Karpas-422 (cell line): ENCODE measurements around the gene FCRL2. TPM values are rescaled to one million over a fixed set of nuclear protein-coding genes. Genes with fewer than 3 reads are reported as not detected.

Experiments used
- DNase-seq: peaks from one replicate; pipeline ENCODE4 v3.0.0-alpha.2; 2015
- H2AFZ ChIP-seq: fragments of 200-600 bp; sonication (generic); 2 replicates; pipeline ENCODE4 v1.6.1; 2014; ENCODE audit warnings: antibody characterized with exemption, low read length, mixed read lengths
- H3K27ac ChIP-seq: fragments of 200-600 bp; sonication (generic); 2 replicates; pipeline ENCODE4 v1.5.1; 2014; ENCODE audit warnings: mild to moderate bottlenecking, low read length, moderate library complexity
- H3K27me3 ChIP-seq: fragments of 200-600 bp; sonication (generic); 2 replicates; pipeline ENCODE4 v1.6.1; 2014; ENCODE audit warnings: low read length, mixed read lengths
- H3K36me3 ChIP-seq: fragments of 200-600 bp; sonication (generic); 2 replicates; pipeline ENCODE4 v1.6.1; 2014; ENCODE audit warnings: low read length, mixed read lengths; ENCODE audit not compliant: insufficient read depth
- H3K4me1 ChIP-seq: fragments of 200-600 bp; sonication (generic); 2 replicates; pipeline ENCODE4 v1.6.1; 2014; ENCODE audit warnings: mild to moderate bottlenecking, low read length, mixed read lengths
- H3K4me2 ChIP-seq: fragments of 200-600 bp; sonication (generic); 2 replicates; pipeline ENCODE4 v1.6.1; 2014; ENCODE audit warnings: low read length, low read depth, mild to moderate bottlenecking; ENCODE audit not compliant: poor library complexity, severe bottlenecking
- H3K4me3 ChIP-seq: fragments of 200-600 bp; sonication (generic); 2 replicates; pipeline ENCODE4 v1.5.1; 2014; ENCODE audit warnings: mild to moderate bottlenecking, antibody characterized with exemption, low read length, mixed read lengths
- H3K79me2 ChIP-seq: fragments of 200-600 bp; sonication (generic); 2 replicates; pipeline ENCODE4 v1.6.1; 2014; ENCODE audit warnings: mild to moderate bottlenecking, low read length, mixed read lengths
- H3K9ac ChIP-seq: fragments of 200-600 bp; sonication (generic); 2 replicates; pipeline ENCODE4 v1.6.0; 2014; ENCODE audit warnings: low read length
- H3K9me2 ChIP-seq: fragments of 200-600 bp; sonication (generic), shearing (Covaris generic); replicated peaks from 2 replicates; pipeline ENCODE4 v1.6.0; 2014; ENCODE audit warnings: mild to moderate bottlenecking, low read length, moderate library complexity; ENCODE audit not compliant: insufficient read depth
- H3K9me3 ChIP-seq: fragments of 300-700, 200-600 bp; sonication (generic); 2 replicates; pipeline ENCODE4 v1.6.1; 2014; ENCODE audit warnings: low read length, mixed read lengths
- H4K20me1 ChIP-seq: fragments of 200-600 bp; sonication (generic); 2 replicates; pipeline ENCODE4 v1.6.1; 2014; ENCODE audit warnings: mild to moderate bottlenecking, antibody characterized with exemption, low read length, low read depth; ENCODE audit not compliant: insufficient read depth
- total RNA-seq: library from RNA; depleted of rRNA; stranded (reverse); fragments of >200 nt; shearing (Covaris generic); gene quantifications from 2 replicates; pipeline ENCODE4 v1.2.3, GENCODE V29; 2014; ENCODE audit warnings: low replicate concordance; rRNA removed

Gene FCRL2
- 136 and 168 TPM in 2 replicates for total RNA-seq

GRCh38 chr1:157776971-157777391 lies at the start of gene FCRL2:
Gene FCRL2 (minus strand): TSS chr1:157777132. CDS start chr1:157777073, 59 bp downstream.
- Histone ChIP-seq H3K4me3 (peak within 1 kb of the TSS; percentile 67), H3K79me2 (peaks cover 45% of the 10 kb centered on the region), H3K4me1 (peaks cover 98% of the 10 kb centered on the region), H2AFZ (no peak within 1 kb of the TSS), H3K27ac (peak within 1 kb of the TSS; percentile 98), H3K9ac (peak within 1 kb of the TSS; percentile 77), H3K36me3 (peaks cover 15% of the 10 kb centered on the region), H3K9me2 (no peaks in the 10 kb centered on the region), H4K20me1 (no peaks in the 10 kb centered on the region), H3K9me3 (no peaks in the 10 kb centered on the region), H3K27me3 (no peaks in the 10 kb centered on the region), H3K4me2 (peak within 1 kb of the TSS; percentile 78)
- peak; percentile 95 for DNase-seq

GRCh38 chr1:157820299-157820698 lies 43.4 kb upstream of the FCRL2 start:
- Histone ChIP-seq H3K4me2 (peak overlapping the region; percentile 85), H3K9ac (peak overlapping the region; percentile 85), H3K9me3 (peaks cover 11% of the 10 kb centered on the region), H3K79me2 (peaks cover 46% of the 10 kb centered on the region), H2AFZ (no peak overlapping the region), H3K27me3 (no peaks in the 10 kb centered on the region), H4K20me1 (no peaks in the 10 kb centered on the region), H3K4me1 (peaks cover 63% of the 10 kb centered on the region), H3K27ac (peak overlapping the region; percentile 95), H3K9me2 (no peaks in the 10 kb centered on the region), H3K36me3 (peaks cover 37% of the 10 kb centered on the region), H3K4me3 (peak overlapping the region; percentile 75)
- DNase-seq = peak; percentile 74

- Histone ChIP-seq H3K27ac (peak within 1 kb of the TSS; percentile 95), H3K9me3 (peaks cover 15% of the 10 kb centered on the region), H2AFZ (no peak within 1 kb of the TSS), H3K4me1 (peaks cover 61% of the 10 kb centered on the region), H3K9ac (peak within 1 kb of the TSS; percentile 85), H3K4me2 (peak within 1 kb of the TSS; percentile 85), H3K27me3 (no peaks in the 10 kb centered on the region), H4K20me1 (no peaks in the 10 kb centered on the region), H3K36me3 (peaks cover 41% of the 10 kb centered on the region), H3K9me2 (no peaks in the 10 kb centered on the region), H3K4me3 (peak within 1 kb of the TSS; percentile 75), H3K79me2 (peaks cover 50% of the 10 kb centered on the region)
- peak; percentile 91 for DNase-seq
Measured at GRCh38 chr1:157819896-157820295, 43.0 kb upstream of the FCRL2 start, which contains the start of gene FCRL1. Gene FCRL1 (minus strand): TSS chr1:157820120. CDS start chr1:157820037, 83 bp downstream.

- DNase-seq = peak; percentile 71
- H3K4me3 ChIP-seq = peak overlapping the region; percentile 75
- peak overlapping the region; percentile 85 for H3K9ac ChIP-seq
- peaks cover 57% of the 10 kb centered on the region for H3K79me2 ChIP-seq
- no peak overlapping the region for H2AFZ ChIP-seq
- no peaks in the 10 kb centered on the region for H4K20me1 ChIP-seq
- no peaks in the 10 kb centered on the region for H3K27me3 ChIP-seq
- H3K9me2 ChIP-seq = no peaks in the 10 kb centered on the region
- H3K36me3 ChIP-seq = peaks cover 47% of the 10 kb centered on the region
- peaks cover 54% of the 10 kb centered on the region for H3K4me1 ChIP-seq
- peak overlapping the region; percentile 95 for H3K27ac ChIP-seq
- H3K4me2 ChIP-seq = peak overlapping the region; percentile 85
- H3K9me3 ChIP-seq = peaks cover 20% of the 10 kb centered on the region
Measured at GRCh38 chr1:157819215-157819614, 42.3 kb upstream of the FCRL2 start.

- no peak overlapping the region for H3K4me3 ChIP-seq
- peaks cover 34% of the 10 kb centered on the region for H3K9me3 ChIP-seq
- H3K36me3 ChIP-seq = peaks cover 73% of the 10 kb centered on the region
- H3K9ac ChIP-seq = no peak overlapping the region
- H3K27ac ChIP-seq = peak overlapping the region; percentile 99; the same call in 1 of the 2 replicates
- peak; percentile 59 for DNase-seq
- no peaks in the 10 kb centered on the region for H3K27me3 ChIP-seq
- no peaks in the 10 kb centered on the region for H3K9me2 ChIP-seq
- H3K79me2 ChIP-seq = peaks cover 95% of the 10 kb centered on the region
- no peak overlapping the region for H3K4me2 ChIP-seq
- no peaks in the 10 kb centered on the region for H4K20me1 ChIP-seq
- no peak overlapping the region for H2AFZ ChIP-seq
- peaks cover 54% of the 10 kb centered on the region for H3K4me1 ChIP-seq
Measured at GRCh38 chr1:157813269-157813668, 36.3 kb upstream of the FCRL2 start.

- Histone ChIP-seq H3K4me2 (peak overlapping the region; percentile 78), H3K36me3 (peaks cover 46% of the 10 kb centered on the region), H3K79me2 (peaks cover 53% of the 10 kb centered on the region), H2AFZ (no peak overlapping the region), H3K4me3 (peak overlapping the region; percentile 59), H3K9ac (peak overlapping the region; percentile 75), H3K27ac (peak overlapping the region; percentile 99), H4K20me1 (no peaks in the 10 kb centered on the region), H3K9me2 (no peaks in the 10 kb centered on the region), H3K4me1 (peaks cover 96% of the 10 kb centered on the region), H3K27me3 (no peaks in the 10 kb centered on the region), H3K9me3 (no peaks in the 10 kb centered on the region)
- DNase-seq = peak; percentile 97
Measured at GRCh38 chr1:157806431-157807149, 29.7 kb upstream of the FCRL2 start.

GRCh38 chr1:157803851-157804250 lies 26.9 kb upstream of the FCRL2 start:
- H3K79me2 ChIP-seq = peaks cover 30% of the 10 kb centered on the region
- H4K20me1 ChIP-seq = no peaks in the 10 kb centered on the region
- peaks cover 92% of the 10 kb centered on the region for H3K4me1 ChIP-seq
- peak; percentile 70 for DNase-seq
- H3K4me2 ChIP-seq = peak overlapping the region; percentile 78
- H3K36me3 ChIP-seq = peaks cover 50% of the 10 kb centered on the region
- peak overlapping the region; percentile 63; the same call in 1 of the 2 replicates for H3K9ac ChIP-seq
- H2AFZ ChIP-seq = no peak overlapping the region
- H3K4me3 ChIP-seq = no peak overlapping the region
- H3K9me2 ChIP-seq = no peaks in the 10 kb centered on the region
- H3K27me3 ChIP-seq = no peaks in the 10 kb centered on the region
- peak overlapping the region; percentile 99 for H3K27ac ChIP-seq
- no peaks in the 10 kb centered on the region for H3K9me3 ChIP-seq

- H3K79me2 ChIP-seq = peaks cover 11% of the 10 kb centered on the region
- 0 out of 2 replicates have a peak, but pooled peaks cover 6% of the 10 kb centered on the region for H3K9me3 ChIP-seq
- peaks cover 73% of the 10 kb centered on the region for H3K36me3 ChIP-seq
- no peaks in the 10 kb centered on the region for H4K20me1 ChIP-seq
- DNase-seq = no peak
- peak overlapping the region; percentile 19; the same call in 1 of the 2 replicates for H3K9ac ChIP-seq
- no peaks in the 10 kb centered on the region for H3K9me2 ChIP-seq
- H2AFZ ChIP-seq = no peak overlapping the region
- H3K27me3 ChIP-seq = no peaks in the 10 kb centered on the region
- no peak overlapping the region for H3K4me2 ChIP-seq
- H3K27ac ChIP-seq = peak overlapping the region; percentile 99
- H3K4me3 ChIP-seq = no peak overlapping the region
- peaks cover 72% of the 10 kb centered on the region for H3K4me1 ChIP-seq
Measured at GRCh38 chr1:157799996-157800395, 23.1 kb upstream of the FCRL2 start.
